HG02840 (cell line): ENCODE results near the gene KCTD15.

Experiments
- ATAC-seq: cut with Tn5 transposase; IDR thresholded peaks from one replicate; pipeline ENCODE4 v1.9.1; 2021; ENCODE audit warnings: mild to moderate bottlenecking, moderate library complexity, moderate number of reproducible peaks; ENCODE audit not compliant: unreplicated experiment, low FRiP score

Gene KCTD15

DNA sequence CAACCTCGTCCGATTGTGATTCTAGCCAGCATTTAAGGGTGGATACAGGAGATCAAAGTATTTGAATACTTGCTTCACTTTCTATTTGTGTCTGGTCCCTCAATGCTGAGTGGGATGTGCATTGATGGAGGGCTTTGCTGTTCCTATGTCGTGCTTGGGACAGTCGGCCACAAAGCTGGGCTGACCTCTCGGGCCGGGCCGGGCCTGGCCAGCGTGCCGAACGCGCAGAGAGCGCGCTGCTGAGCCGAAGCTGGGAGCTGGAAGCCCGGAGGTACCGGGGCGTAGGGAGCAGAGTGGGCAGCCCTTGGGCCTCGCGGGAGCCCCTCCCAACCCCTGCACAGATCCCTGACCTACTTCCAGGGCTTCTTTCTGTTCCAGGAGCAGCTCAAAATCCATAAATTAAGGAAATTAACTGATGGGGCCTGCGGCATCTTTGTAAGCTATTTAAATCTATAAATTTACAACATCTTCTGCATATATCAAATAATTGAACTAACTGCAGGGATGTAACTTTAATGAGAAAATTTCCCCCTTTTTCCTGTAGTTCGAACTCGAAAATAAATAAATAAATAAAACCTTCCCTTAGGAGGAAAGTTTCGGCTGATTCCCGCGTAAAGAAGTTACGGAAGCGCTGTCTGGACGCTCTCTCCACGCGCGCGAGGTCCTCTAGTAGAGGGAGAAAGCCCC lies 1.8 kb upstream of the KCTD15 start:
- no peak for ATAC-seq

DNA sequence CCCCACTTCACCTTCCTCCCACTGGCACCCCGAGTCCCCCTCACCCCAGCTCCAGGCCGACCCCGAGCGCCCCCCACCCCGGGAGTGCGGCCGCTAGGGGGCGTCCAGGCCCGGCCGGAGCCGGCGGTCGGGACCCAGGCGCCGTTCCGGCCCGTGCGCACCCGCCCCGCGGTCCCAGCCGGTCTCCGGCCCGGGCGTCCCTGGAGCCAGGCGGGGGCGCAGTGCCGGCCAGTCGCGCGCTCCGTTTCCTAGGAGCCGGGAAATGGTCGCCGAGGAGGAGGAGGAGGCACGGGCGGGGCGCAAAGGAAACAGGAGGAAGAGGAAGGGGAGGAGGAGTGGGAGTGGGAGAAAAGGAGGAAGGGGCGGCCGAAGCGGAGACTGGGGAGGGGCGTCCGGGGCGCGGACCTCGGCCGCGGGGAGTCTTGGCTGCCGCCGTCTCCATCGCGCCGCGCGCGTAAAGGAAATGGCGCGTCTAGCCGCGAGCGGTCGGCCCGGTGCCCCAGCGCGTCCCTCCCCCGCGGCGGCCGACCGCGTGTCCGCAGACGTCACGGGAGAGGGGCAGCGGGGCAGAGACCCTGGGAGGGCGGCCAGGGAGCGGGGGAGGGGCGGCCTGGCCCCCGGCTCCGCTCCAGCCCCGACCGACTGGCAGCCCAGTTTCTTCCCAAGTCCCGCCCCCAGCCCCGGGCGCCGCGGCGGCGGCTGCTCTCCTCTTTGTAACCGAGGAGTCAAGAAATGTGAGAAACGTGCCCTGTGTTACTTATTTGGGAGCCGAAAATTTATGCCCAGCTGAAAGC lies 1.1 kb upstream of the KCTD15 start:
- no peak for ATAC-seq

DNA sequence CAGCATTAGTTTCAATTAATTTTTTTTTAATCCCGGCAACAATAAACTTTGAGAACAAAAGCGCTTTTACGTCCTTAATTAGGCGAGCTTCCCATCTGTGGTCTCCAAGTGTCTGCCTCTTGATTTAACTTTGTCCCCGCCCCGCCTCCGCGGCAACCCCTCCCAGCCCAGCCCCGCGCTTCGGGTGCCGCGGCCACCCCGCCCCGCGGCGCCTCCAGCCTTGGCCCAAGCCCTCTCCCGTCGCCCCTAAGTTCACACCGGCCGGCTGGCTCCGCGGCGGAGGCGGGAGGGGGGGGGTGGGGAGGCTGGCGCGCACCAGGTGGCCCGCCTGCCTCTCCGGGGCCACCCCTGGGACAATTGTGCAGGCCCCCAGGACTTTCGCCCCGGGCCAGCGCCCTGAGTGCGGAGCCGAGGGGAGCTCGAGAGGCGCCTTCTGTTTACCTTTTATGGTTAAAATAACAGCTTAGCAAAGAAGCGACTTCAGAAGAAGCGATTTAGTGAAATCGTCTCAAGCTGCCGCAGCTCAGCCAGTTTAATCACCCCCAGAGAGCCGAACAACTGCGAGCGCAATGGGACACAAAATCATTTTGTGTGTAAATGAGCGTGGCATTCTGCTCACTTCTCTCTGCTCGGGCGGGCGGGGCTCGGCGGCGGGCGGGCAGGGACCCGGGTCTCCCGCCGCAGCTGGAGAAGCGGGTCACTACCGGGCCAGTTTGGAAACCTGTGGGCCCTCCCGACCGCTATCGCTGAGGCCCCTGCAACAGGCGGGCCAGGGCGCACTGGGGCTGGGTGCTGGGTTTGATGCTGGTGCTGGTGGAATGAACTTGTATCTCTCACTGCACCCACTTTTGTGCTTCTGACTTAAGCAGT lies 1.4 kb downstream of the KCTD15 start:
- no peak for ATAC-seq

DNA sequence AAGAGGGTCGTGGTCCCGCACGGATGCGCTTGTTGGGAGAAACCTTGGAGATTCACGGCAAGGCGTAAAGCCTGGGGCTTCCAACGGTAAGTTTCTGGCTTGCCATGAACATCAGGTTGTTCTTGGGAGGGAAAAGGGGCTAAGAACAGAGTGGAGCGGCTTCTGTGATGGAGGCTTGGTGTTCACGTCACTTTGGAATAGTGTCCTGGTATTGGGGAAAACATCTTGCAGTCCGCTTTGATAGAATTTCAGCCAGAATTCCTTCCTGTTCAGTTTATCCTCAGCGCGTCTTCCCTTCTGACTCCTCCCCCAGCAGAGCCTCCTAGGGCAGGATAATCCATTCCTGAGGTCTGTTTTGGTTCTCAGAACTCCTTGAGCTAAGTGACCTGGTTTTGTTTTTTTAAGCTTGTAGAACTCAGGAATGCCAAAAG lies 2.0 kb downstream of the KCTD15 start:
- no peak for ATAC-seq

DNA sequence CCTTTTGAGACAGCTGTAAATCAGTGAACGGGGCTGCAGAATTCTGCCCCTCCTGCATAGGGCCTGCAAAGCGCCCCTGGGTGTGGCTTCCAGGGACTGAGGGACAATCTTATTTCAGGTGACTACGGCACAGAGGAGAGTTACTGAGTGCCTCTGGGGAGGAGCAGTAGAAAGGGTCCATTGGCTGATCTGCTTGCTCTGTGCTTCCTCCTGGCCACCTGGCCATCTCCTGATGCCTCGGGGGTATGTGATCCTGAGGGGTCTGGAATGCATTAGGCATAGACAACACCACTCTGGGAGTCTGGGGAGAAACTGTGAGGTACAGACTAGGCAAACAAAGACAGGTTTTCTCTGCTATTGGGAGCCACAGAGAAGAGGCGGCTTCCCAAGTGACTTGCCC lies 2.8 kb downstream of the KCTD15 start:
- ATAC-seq, result no peak

DNA sequence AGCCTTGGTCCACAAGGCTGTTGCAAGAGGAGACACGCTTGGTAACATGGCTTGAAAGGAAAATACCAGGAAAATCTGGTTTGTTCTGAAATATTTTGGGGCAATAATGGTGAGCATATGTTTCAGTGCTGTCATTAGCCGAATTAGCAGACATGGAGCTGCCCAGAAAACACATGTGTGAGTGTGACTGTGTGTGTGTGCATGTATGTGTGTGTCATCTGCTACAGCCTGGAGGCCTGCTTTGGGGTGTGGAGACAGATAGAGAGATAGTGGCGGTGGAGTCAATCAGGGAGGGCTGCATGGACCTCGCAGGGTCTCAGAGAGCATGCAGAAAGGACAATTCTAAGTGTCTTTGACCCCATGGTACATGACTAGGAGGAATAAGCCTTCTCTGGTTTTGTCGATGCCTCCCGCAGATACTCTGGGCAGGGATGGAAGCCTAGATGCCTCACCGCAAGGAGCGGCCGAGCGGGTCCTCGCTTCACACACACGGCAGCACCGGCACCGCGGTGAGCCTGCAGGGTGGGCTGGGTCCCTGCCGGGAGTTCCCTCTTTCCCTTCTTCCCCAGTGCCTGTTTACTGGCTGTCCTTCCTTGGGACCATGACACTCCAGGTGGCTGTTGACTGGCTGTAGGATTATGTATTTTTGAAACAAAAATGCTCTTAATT lies 3.5 kb downstream of the KCTD15 start:
- ATAC-seq, result no peak

DNA sequence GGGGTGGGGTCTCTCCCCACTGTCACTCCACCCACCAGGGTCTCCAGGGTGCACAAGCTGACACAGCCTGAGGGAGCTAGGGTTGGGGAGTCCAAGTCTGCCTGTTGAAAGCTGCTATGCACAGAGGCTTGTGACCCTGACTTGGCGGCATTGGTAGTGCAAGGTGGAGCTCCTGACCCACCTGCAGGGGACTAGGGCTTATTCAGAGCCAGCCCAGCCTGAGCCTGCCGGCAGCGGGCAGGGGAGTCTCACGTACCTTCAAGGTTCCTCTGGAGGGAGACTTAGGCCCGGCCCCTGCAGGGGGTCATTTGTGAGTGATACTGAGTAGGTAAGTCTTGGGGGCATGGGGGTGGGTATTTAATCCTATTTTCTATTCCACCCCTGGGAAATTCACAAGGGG lies 4.7 kb downstream of the KCTD15 start:
- ATAC-seq, result no peak

DNA sequence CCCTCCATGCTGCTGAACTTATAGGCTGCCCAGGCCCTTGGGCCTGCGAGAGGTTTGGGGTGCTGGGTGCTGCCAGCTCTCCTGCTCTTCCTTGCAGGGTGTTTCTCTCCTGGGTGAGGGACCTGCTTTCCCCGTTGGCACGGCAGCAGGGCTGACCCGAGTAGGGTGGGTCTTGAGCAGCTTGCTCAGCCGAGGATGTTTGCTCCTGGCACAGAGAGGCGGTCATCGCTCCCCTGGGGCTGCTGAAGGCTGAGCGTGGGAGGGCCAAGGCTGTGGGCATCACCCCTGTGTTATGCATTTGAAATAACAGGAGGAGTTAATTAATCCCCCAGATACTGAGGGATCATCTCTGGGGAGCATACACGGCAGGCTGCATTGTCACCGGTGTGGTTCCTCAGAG lies 5.3 kb downstream of the KCTD15 start:
- ATAC-seq, result no peak

DNA sequence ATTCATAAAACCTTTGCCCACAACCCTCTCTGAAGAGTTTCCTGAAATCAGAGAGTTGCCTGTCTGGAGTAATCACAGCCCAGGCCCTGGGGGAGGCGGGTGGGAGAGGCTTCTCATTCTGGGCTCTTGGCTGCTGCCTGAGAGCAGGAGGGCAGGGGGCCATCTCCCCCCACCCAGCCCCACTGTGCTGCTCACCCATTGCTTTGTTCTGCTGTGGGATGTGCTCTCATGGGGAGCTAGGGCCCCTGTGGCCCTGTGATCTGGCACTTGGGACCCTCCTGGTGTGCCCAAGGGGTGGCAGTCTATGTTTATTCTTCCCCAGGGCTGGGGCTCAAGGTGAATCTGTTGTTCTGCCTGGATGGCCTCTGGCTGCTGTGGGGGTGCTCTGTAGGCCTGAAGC lies 6.1 kb downstream of the KCTD15 start:
- no peak for ATAC-seq

DNA sequence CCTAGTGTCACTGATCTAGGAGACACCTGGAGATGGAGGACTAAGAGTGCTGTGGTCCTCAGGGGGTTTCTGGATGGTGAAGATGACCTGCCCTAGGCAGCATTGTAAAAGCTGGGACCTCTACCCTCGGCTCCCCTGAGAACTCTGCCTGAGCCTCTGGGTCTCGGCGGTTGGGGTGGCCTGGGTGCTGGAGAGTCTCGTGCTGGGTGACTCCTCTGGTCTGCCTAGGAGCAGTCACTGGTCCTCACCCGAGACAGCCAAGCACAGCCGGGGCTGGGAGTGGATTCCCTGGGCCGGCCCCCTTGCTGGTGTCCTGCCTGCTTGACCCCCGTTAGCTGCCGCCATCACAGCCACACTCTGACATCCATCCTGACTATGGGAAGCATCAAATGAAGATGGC lies 6.7 kb downstream of the KCTD15 start:
- no peak for ATAC-seq

DNA sequence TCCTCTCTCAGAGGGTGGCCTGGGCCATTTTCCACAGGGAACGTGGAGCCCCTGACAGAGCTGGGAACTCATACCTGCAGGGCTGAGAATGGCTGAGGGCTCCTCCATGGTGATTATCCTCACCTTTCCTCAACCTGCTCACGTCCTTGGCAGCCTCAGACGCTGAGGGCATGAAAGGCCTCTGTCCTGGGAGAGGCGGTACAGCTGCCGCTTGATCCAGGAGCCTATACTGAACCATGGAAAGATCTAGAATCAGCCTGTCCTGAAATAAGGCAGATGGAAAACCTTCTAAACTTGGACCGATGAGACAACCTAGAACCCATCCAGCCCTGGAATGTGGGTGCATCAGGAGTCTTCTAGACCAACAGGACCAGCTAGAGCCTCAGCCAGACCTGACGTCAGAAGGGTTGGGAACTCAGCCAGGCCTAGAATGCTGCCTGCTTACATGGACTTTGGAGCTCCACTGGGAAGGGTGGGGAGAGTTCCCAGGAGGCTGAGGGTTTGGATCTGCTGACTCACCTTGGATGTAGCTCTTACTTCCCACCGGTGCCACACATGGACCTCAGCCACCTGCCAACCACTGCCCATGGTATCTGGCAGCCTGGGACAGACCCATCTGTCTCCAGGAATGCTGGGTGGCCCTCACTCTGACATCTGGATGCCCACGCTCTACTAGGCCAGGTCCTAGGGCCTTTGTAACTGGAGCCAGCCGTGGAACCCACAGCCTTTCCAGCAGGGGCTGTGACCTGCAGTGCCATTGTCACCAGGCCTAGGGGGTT lies 7.5 kb downstream of the KCTD15 start:
- no peak for ATAC-seq

DNA sequence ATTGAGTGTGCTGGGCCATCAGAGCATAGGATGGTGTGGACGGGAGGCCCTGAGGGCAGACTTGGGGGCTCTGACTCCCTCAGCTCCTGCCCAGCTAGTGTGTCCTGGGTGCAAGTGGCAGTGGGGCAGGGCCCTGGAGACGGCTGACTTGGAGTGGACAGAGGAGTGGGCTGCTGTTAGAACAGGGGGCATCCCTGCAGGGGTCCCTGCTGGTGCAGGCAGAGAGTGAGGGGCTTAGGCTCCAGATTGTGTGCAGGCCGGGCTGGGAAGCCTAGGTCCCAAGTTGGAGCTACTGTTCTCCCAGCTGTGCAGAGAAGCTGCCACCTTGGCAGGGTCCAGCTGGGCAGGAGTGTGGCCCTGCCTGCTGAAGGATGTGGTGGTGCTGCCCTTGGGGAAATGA lies 8.6 kb downstream of the KCTD15 start:
- no peak for ATAC-seq

DNA sequence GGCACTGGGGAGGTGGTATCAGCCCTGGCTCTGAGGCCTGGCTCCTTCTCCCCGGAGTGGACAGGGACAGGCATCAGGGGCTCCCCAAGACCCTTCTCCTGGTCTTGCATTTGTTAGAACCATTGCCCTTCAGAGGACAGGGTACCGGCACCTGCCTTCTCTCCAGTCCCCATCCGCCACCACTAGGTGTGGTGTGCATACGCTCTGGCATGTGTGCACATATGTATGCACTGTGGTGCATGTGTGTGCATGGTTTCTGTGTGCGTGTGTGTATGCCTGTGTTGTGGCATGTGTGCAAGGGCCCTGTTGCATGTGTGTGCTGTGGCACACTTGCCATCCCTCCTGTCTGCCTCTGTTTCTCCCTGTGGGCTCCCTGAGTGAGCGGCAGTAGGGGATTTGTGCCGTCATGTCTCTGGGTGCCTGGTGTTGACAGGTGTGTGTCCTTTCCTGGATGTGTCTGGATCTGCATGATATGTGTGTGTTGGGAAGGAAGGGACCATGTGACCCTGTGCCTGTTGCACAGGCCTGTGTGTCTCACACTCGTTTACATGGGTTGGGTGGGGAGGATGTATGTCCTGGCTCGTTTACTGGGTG lies 9.3 kb downstream of the KCTD15 start:
- no peak for ATAC-seq

DNA sequence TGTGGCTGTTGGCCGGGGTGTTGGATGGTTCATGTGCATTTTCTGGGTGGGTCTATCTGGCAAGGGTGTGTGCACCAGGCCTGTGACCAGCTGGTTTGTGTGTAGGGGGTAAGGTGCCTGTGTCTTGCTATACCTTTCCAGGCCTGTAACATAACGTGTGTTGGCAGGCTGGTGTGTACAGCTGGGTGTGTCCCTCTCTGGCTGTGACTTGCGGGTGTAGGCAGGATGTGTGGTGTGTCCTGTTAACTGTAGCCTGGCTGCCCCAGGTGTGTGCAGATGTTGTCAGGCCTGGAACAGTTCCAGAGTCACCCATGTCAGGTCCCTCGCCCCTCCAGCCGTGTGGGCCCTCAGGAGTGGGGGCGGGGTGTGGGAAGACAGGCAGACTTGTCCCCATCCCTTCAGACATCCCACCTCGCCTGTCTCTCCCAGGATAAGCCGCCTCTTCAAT lies 9.8 kb downstream of the KCTD15 start:
- ATAC-seq, result no peak

DNA sequence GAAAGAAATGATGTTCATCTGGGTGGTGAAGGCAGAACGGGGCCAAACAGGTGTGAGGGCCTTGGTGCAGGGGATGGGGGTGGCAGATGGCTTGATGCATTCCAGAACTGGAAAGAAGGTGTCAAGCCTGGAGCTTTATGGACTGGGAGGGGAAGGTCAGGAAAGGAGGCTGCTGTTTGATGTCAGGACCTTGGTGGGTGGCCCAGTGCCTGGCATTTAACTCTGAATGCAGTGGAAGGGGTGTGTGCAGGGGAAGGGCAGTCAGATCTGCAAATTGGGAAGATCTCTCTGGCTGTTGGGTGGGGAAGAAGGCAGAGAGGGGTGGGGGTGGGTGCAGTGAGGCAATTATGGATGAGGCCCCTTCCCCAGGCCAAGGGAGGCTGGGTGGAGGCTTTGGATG lies 11.7 kb downstream of the KCTD15 start:
- no peak for ATAC-seq

DNA sequence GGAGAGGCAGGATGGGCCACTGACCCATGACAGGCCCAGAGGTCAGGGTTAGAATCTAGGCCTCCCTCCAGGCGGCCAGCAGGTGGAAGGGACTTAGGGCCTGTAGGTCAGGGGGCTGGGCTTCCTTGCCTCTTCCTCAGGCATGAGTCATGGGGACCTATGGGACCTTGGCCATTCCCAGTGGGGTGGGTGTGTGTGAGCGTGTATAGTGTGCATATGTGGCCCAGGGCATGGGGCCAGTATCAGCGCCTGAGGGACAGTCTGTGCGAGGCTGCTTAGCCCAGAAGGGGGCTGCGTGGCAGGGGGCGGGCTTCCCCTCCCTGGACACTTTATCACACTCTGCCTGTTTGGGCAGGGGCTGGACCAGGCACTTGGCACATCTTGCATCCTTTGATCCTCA lies 13.3 kb downstream of the KCTD15 start:
- ATAC-seq, result no peak

DNA sequence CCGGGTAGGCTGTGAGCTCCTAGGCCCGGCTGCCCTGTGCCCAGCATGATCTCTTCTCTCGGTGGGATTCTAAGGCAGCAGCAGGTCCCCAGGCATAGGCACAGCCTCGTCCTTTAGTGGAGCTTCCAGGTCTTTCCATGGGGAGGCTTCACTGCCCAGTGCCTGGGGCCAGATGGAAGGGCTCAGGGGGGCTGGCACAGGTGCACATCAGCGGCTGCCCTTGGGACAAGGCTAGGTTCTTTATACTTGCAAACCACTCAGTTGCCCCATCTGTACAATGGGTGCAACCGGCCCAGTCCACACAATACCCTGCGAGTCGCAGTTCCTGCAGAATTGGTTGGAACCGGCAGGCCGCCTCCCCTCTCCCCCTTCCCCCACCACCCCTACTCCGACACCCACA lies 14.2 kb downstream of the KCTD15 start:
- no peak for ATAC-seq

DNA sequence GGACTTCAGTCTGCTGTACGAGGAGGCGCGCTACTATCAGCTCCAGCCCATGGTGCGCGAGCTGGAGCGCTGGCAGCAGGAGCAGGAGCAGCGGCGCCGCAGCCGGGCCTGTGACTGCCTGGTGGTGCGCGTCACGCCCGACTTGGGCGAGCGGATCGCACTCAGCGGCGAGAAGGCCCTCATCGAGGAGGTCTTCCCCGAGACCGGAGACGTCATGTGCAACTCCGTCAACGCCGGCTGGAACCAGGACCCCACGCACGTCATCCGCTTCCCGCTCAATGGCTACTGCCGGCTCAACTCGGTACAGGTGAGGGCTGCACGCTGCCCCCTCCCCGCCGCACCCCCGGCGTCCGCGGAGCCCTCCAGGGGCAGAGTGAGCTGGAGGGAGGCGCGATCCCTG lies 14.6 kb downstream of the KCTD15 start:
- ATAC-seq, result no peak

DNA sequence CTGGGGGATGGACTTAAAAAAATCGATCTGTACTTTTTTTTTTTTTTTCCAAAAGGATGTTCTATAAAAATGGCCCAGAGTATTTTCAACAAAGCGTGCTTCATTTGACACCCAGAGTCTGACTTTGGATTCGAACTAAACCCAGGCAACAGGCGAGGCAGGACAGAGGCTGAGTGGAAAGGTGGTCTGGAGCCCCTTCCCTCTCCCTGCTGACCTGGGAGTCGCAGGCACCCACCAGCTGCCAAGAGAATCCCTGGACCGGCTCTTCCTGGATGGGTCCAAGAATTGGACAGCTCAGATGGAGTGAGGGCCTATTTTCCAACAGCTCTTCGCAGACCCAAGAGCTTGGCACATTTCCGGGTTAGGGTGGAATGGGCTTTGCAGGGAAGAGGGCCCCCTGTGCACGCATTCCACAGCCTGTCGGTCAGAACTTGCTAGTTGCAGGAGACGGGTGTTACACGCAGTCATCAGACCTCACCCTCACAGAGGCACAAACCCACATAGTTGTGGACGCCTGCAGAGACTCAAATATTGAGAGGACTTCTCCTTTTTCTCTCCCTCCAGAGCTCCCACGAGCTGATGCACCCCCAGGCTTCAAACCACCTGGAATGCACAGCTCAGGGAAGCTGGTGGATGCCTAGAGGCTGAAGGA lies 15.2 kb downstream of the KCTD15 start:
- no peak for ATAC-seq
